Stromal cell of bone marrow (primary cell): Measurements from ENCODE around the gene CHRM1.

Source experiments
- DNase-seq: peaks from one replicate; pipeline ENCODE4 v3.0.0-alpha.2; 2012; ENCODE audit warnings: low read depth

Gene CHRM1

DNA sequence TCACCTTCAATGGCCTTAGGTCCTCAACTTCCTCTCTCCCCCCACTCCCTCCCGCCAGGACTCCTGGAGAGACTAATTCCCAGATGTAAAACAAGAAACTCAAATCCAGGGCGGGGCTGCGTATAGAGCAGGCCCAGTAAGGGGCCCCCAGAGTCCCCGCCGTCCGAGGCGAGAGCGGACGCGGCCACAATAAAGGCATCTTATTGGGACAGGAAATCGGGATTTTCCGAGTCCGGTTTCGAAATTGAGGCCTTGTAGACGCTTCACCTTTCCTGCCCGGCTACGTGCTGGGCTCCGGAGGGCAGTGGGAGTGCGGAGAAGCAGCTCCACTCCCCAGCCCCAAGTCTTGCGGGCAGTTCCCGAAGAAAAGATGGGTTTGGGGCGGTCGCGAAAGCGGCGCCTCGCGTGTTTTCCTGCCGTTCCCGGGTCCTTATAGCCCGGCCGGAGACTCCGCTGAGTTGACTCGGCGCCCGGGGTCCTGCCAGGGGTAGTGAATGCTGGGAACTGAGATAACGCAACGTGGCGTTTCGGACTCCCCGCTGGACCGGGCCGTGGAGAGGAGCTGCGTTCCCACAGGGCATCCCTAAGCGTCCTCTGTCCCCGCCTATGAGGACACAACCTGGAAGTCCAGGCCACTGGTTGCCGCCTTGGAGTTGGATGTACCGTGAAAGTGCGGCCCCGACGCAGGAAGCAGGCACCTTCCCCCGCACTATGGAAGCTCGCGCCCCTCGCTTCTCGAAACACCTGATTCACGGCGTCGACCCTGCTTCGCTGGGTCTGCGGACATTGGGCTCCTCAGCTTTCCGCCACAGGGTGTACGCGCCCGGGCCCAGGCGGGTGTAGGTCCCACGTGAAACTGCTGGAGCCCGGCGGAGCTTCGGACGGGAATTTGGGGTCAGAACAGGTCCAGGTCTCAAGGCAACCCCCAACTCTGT lies 4.8 kb upstream of the CHRM1 start:
- DNase-seq, result no peak

DNA sequence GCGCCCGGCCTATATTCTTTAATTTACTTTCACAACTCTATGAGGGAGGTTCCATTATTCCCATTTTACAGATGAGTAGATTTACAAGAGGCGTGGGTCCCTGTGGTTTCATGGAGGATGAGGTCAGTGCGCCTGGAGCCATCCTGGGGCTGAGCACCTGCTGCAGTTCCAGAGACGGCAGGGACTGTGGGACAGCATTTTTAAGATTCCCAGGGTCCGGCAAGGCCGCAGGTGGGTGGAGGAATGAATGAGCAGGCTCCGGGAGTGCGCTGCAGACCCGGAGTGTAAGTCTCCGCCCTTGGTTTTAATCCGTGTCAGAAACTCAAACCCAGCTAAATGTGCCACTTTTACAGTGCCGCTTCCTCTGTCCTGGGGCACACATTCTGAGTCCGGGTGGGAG lies 4.1 kb upstream of the CHRM1 start:
- no peak for DNase-seq

DNA sequence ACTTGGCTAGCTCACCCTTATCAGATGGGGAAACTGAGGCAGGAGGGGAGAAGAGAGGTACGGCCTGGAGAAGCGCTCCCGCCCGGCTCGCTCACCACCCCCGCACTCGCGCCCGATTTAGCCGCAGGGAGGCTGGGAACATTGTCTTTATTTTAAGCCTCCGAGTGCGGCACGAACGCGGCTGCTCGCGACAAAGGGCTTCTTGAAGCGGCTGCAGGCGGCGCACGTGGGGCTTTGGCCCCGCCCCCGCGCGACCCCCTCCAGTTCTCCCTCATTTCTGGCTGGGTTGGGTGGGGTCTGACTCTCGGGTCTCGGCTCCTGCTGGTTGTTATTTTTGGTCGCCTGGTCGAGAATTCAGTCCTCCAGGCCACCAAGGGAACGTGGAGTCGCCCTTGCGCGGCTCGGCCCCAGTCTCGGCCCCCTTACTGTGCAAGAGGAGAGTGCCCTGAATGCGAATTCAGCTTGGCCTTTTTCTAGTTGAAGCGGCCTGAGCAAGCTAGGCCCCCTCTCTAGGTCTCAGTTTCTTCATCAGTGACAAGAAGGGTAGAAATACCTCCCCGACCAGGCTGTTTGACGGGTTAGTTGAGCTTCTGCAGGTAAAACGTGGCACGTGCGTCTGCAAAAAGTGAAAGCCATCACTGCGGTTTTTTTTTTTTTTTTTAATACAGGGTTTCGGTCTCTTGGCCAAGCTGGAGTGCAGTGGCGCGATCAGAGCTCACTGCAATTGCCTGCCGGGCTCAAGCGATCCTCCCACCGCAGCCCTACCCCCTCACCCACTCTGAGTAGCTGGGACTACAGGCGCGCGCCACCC lies 2.6 kb upstream of the CHRM1 start:
- DNase-seq, result no peak

GRCh38 chr11:62922653-62923431 lies 1.7 kb upstream of the CHRM1 start:
- DNase-seq, result no peak

GRCh38 chr11:62922189-62922589 lies 1.0 kb upstream of the CHRM1 start:
- DNase-seq, result no peak

GRCh38 chr11:62921573-62922188 lies 518 bp upstream of the CHRM1 start:
- no peak for DNase-seq

- no peak for DNase-seq
Measured at GRCh38 chr11:62919898-62920640, 1.1 kb downstream of the CHRM1 start.

GRCh38 chr11:62919476-62919875 lies 1.7 kb downstream of the CHRM1 start:
- no peak for DNase-seq

- DNase-seq, result no peak
Measured at GRCh38 chr11:62918531-62918930, 2.6 kb downstream of the CHRM1 start.

DNA sequence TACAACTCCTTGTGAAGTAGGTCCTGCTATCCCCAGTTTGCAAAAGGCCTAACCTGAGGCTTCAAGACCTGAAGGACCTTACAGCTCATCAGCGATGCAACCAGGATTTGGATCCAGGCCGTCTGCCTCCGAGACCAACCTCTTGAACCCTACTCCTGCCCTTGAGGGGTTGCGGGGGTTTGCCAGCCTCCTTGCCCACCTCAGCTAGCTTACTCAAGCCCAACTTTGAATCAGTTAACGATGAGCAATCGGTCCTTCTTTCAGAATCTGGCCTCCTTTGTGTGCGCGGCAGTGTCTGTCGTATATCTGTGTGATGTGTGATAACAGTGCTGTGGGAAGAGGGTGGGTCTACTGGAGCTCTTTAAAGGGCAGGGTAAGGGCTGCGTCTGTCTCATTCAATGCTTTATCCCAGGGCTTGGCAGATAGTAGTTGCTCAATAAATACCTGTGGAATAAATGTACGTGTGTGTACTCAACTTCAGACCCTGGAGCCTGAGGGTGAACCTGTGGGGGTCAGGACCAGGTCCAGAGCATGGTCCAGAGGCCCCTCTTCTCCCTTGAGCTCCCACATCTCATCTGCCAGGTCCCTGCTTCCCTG lies 3.2 kb downstream of the CHRM1 start:
- DNase-seq, result no peak

DNA sequence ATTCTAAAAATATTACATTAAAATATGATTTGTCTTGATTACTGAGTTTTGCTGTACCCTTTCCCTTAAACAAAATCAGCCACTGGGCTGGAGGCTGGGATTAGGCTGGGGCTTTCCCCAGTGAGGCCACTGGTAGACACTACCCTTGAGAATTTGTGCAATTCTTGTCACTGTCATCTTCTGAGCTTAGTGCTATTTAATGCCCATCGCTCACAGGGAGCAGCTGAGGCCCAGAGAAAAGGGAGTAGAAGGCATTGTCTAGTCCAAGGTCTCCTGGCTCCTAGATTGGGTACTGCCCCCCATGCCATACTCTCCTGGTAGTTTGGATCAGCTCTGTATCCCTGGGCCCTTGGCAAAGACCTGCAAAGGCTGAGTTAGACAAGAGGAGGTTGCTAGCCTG lies 6.7 kb downstream of the CHRM1 start:
- no peak for DNase-seq

DNA sequence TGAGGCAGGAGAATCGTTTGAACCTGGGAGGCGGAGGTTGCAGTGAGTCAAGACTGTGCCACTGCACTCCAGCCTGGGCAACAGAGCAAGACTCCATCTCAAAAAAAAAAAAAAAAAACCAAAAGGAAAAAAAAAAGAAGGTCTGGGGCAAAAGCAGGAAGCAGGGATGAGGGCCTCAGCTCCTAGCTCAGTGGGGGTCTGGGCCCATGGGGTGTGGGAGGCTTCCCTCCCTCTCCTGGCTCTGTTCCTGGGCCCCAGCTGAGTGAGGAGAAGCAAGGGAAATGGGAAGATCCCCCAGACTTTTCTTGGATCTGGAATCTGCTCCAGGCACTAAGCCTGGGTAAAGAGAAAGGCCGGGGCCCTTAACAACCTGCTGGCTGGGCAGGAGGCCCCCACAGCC lies 8.9 kb downstream of the CHRM1 start:
- DNase-seq, result no peak

DNA sequence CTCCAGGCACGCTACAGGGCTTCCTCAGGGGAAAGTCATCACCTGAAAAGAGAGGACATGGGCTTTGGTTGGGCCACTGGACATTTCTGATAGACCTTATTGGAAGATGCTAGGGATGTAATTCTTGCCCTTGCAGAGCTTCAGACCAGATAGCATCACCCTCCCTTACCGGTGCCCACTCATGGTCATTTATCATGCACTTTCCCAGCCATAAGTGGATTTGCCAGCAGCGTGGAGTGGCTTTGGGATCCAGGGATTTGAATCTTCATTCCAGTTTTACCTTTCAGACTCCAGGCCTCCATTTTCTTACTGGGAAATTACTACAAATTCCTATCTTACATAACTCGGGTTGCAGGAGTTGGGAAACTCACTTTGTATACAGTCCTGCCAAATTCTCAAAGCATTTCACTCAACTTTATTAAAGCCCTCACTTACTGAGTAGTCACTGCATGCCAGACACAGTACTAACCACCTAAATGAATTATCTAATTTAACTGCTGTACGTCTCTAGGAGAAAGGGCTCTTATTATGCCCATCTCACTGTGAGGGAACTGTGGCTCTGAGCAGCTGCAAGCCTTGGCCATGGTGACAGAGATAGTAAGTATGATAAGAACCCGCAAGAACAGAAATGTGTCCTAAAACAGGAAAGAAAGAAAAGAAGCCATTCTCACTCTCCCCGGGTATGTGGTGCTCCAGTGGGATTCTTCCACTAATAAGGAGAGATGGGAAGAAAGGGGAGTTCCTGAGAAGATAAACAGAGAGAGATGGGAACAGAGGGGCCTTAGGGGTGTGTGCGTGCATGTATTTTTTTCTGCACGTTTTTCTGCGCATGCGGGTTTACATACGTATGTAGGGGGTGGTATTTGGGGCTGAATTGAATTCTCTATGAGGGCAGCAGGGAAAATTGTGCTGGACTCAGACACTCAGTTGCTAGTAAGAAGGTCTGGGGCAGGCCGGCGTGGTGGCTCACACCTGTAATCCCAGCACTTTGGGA lies 9.7 kb downstream of the CHRM1 start:
- no peak for DNase-seq

DNA sequence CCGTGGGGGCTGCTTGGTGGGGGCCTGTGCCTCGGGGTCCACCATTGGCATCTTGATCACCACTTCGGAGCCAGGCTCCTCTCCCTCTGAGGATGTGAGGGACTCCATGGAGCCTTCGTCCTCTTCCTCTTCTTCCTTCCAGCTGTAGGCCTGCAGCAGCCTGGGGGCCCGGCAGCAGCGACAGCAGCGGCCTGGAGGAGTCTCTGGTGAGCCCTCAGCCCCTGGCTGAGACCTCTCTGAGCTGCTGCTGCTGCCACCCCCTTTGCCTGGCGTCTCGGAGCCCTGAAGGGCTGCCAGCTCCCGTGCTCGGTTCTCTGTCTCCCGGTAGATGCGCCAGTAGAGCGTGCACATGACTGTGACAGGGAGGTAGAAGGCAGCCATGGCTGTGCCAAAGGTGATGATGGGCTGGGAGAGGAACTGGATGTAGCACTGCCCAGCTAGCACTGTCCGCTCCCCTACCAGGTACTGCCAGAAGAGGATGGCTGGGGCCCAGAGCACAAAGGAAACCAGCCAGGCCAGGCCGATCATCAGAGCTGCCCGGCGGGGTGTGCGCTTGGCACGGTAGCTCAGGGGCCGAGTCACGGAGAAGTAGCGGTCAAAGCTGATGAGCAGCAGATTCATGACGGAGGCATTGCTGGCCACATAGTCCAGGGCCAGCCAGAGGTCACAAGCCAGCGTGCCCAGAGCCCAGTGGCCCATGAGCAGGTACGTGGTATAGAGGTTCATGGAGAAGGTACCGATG lies 10.9 kb downstream of the CHRM1 start:
- no peak for DNase-seq

- peak; percentile 45 for DNase-seq
Measured at GRCh38 chr11:62909107-62909894, 11.9 kb downstream of the CHRM1 start.

- DNase-seq, result no peak
Measured at GRCh38 chr11:62908468-62909072, 12.6 kb downstream of the CHRM1 start.

DNA sequence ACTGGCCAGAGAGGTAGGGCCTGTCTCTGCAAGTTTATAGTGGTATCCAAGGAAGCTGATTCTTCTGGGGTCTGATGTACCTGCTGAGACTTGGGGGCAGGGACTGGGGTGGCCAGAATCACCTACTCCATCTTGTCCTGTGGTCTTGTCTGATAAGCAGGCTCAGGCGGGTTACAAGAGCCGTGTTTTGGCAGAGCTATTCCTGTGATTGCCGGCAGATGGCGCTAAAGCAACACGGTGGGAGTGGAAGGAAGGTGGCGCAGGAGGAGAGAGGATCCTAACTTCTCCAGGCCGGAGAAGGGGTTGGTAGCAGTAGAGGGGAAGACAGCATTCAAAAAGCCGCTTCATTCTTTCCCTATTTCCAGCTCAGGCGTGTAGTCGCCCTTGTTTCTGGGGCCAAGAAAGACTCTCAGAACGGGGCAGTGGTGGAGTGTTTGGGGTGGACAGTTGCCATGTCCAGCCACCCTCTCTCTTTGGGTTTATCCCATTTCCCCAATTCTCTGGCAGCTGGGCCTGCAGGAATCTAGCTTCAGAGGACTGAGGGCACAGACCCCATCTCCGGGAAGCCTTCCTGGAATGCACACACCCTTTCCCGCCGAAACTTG lies 15.1 kb downstream of the CHRM1 start:
- peak; percentile 54 for DNase-seq
